Stimulated activated CD8-positive, alpha-beta memory T cell treated with anti-CD3 and anti-CD28 coated beads, Interleukin-7, amount 100 ng/mL, for 48 hours (primary cell): Measurements from ENCODE around the gene CD72.
"Not testable (repeated sequence)": the region's sequence is repeated elsewhere in the genome, so short reads cannot be mapped to it uniquely, and the experiment has no call there.

Experiments used
- DNase-seq, 2 donors: peaks; one replicate each; pipeline ENCODE4 v3.0.0-alpha.2; 2020; ENCODE audit warnings: low read depth in 1 of 2; ENCODE audit errors: extremely low read depth in 1 of 2

The CD72 gene

GRCh38 chr9:35650341-35651158, 32.3 kb upstream of the CD72 start, which contains the start of gene SIT1:
Gene SIT1, minus strand, starts transcription at chr9:35650931. Its CDS starts 78 bp downstream, at chr9:35650853.
- no peak for DNase-seq

DNA sequence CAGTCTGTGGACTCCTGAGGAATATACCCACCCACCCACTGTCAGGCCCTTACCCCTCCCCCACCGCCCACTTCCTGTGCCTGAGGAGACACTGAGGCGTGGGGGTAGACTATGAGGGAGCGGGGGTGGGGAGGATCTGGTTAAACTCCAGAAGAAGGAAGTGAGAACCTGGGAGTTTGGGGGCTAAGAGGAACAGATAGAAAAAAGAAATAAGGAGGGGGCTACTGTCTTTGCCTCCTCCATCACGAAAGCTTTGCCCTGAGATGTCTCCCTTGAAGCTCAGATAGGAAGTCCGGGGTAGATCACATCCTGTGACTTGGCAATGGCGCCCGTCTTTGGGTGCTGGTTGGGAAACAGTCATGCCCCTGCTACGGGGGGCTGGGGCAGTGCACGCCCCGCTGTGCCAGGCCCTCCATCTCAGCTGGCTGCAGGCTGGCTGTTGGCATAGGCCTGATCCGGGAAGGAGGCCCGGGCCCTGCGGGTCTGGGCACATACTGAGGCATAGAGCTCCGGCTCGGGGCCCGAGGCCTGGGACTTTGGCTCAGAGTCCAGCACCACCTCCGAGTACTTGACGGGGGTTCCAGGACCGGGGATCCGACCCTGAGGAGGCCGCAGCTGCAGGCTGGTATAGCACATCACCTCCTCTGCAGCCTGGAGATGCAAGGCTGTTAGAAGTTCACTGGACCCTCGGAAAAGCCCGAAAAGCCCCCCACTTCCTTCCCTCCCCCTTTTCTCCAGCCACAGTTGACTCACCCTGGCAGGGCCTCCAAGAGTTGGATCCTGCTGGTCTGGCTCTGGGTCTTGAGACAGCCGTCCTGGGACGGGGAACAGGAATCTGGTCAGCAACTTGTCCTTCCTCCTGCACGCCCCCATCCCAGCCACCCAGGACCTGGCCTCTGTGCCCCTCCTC, 31.5 kb upstream of the CD72 start:
- DNase-seq, result no peak

DNA sequence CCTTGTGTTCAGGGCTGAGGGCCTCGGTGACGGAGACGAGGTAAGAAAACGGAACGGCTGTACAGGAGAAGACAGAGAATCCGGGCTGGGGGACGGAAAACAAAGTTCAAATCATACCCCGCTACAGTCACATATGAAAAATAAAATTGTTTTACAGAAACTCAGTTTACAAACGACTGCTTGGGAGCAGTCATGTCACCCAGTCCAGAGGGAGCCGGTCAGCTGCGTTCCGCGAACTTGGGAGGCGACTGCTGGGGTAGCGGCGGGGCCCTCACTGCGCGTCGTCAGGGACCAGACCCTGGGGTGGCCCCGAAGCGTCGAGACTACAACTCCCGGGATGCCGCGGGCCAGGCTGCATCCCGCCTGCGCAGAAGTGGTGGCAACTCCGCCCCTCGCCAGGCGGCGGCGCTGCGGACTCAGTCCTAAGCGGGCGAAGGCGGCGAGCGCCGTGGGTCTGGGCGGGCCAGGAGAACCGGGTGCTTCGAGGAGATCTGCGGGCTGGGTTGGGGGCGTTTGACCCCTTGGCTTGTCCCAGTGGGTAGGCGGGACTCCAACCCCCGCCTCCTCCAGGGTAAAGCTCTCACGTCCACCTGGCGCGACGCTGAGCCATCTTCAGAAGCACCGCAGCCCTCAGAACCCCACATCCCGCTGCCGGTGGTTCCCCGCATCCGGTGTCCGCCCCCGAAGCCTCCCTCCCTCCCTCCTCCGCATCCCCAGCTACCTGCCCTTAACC, 28.5 kb upstream of the CD72 start:
- DNase-seq, result peak; percentile 79 to 82

- no peak for DNase-seq
Measured at GRCh38 chr9:35646153-35646532, 27.9 kb upstream of the CD72 start.

- not testable (repeated sequence) for DNase-seq
Measured at GRCh38 chr9:35645736-35646135, 27.5 kb upstream of the CD72 start.

DNA sequence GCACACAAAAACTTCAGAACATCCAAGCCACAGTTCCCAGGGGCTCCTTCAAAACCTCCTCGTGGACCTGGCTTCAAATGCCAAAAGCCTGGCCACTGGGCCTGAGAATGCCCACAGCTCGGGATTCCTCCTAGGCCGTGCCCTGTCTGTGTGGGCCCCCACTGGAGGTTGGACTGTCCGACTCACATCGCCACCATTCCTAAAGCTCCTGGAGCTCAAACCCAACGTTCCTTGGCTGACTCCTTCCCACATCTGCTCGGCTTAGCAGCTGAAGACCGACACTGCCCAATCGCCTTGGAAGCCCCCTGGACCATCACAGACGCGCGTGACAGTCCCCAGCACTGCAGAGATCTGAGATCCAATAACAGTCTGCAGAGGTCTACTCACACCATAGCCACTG, 24.8 kb upstream of the CD72 start:
- DNase-seq, result no peak

GRCh38 chr9:35641478-35641877, 23.3 kb upstream of the CD72 start:
- DNase-seq, result not testable (repeated sequence)

- not testable (repeated sequence) for DNase-seq
Measured at GRCh38 chr9:35640431-35640830, 22.2 kb upstream of the CD72 start.

DNA sequence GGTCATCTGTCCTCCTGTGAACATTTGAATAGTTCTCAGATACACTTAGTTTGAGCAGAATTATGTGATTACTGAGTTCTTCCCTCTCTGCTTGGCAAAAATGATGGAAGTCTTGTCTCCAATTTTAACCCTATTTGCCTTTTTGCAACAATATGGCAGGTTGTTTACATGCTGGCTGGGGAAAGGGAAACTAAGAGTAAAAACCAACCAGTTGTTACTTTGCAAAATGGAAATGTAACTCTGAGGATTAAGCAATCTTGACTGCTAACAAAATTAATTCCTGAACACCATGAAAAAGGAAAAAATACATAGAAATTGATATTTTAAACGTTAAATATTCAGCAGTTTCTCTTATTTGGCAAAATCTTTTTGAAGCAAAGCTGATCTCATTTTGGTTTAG, 21.4 kb upstream of the CD72 start:
- DNase-seq, result no peak

GRCh38 chr9:35639225-35639624, 21.0 kb upstream of the CD72 start:
- not testable (repeated sequence) for DNase-seq

DNA sequence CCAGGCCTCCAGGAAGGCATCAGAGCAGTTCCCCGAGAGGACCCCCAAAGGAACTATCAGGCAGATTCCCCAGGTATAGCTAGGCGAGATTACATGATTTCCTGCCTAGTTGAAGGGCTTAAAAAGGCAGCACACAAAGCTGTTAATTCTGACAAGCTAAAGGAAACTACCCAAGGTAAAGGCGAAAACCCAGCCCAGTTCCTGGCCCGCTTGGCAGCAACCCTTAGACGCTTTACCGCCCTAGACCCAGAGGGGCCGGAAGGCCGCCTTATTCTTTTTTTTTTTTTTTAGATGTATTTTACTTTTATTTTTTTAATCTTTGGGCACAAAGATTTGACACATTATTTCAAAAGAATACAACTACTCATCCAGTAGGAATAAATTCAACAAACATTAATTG, 20.5 kb upstream of the CD72 start:
- DNase-seq, result not testable (repeated sequence)

- not testable (repeated sequence) for DNase-seq
Measured at GRCh38 chr9:35637427-35637955, 19.3 kb upstream of the CD72 start.

DNA sequence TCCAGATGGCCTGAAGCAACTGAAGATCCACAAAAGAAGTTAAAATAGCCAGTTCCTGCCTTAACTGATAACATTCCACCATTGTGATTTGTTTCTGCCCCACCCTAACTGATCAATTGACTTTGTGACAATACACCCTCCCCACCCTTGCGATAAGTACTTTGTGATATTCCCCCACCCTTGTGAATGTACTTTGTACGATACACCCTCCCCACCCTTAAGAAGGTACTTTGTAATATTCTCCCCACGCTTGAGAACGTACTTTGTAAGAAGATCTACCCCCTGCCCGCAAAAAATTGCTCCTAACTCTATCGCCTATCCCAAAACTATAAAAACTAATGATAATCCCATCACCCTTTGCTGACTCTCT, 18.6 kb upstream of the CD72 start:
- not testable (repeated sequence) for DNase-seq

- no peak for DNase-seq
Measured at GRCh38 chr9:35636135-35636876, 18.1 kb upstream of the CD72 start.

DNA sequence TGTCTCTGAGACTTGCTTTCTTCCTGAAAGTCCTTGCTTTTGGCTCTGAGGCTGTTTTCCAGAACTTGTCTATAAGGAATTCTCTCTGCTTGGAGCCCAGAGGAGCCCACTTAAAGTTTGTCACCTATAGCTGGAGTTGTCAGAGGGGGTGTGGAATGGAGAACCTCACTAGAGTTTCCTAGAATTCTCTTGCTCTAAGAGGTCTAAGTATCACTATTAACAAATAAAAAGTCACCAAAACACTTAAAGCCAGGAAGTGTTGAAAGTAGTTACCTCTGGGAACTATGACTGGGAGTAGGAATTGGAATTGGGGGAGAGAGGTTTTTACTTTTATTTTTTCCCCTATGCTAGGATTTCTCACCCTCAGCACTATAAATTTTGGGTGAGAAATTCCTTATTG, 17.5 kb upstream of the CD72 start:
- no peak for DNase-seq

- DNase-seq, result no peak
Measured at GRCh38 chr9:35629597-35629996, 11.4 kb upstream of the CD72 start.

DNA sequence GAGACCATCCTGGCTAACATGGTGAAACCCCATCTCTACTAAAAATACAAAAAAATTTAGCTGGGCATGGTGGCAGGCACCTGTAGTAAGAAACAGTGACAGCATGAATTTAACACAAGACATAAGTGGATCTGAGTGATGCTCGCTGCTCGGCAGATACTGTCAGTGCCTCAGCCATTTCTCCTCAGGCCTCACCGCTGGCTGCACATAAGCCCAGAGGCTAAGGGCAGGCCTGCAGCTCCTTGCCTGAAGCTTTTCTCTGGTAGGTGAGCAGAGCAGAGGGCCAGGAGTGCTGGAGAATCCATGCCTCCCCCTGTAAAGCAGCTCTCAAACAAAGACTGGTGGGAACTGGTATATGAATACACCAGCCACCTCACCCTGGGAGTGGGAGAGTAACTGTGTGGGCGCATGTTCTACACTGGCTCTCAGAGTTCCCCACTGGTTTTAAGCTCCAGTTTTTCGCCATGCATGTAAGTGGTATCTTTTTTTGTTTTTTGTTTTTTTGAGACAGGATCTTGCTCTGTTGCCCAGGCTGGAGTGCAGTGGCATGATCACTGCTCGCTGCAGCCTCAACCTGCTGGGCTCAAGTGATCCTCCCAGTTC, 10.3 kb upstream of the CD72 start:
- DNase-seq, result no peak

GRCh38 chr9:35627575-35627974, 9.4 kb upstream of the CD72 start:
- DNase-seq, result no peak

DNA sequence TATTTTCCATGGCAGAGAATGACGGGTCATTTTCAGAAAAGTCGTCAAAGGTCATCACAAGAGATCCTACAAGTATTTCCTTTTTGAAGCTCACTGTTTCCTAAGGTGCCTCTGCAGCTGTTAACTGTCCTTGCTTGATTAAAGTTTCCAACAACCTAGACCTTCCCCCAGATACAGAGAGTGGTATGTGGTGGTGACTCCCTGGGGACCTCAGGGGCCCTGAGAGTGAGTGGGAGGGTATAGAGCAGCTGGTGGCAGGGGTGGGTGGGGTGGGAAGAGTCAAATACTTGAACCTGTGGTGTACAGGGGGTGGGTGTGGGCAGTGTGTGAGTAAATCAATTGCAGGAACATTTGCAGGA, 1.6 kb upstream of the CD72 start:
- DNase-seq, result no peak
